H7 (cell line): Measurements from ENCODE around the gene CEP72. TPM values are rescaled to one million over a fixed set of nuclear protein-coding genes. Genes with fewer than 3 reads are reported as not detected.
"Not testable (repeated sequence)": the region's sequence is repeated elsewhere in the genome, so short reads cannot be mapped to it uniquely, and the experiment has no call there.

ENCODE experiments used
- DNase-seq: peaks from one replicate; pipeline ENCODE4 v3.0.0; 2012
- H3K27me3 ChIP-seq: 2 replicates; pipeline ENCODE4 v1.6.0; 2011; ENCODE audit warnings: mild to moderate bottlenecking, low read length; ENCODE audit not compliant: control insufficient read depth, insufficient read depth
- H3K36me3 ChIP-seq: replicated peaks from 2 replicates; pipeline ENCODE4 v1.5.1; 2011; ENCODE audit warnings: low read length; ENCODE audit not compliant: control insufficient read depth, insufficient read depth
- H3K4me3 ChIP-seq: 2 replicates; pipeline ENCODE4 v1.5.1; 2011; ENCODE audit warnings: low read depth, mild to moderate bottlenecking, control low read depth, low read length, moderate library complexity; ENCODE audit not compliant: insufficient read depth
- total RNA-seq: library from RNA; depleted of rRNA; stranded (reverse); fragments of >200 nt; shearing (Covaris generic); gene quantifications from 2 replicates; pipeline ENCODE4 v1.2.3, GENCODE V29; 2014

CEP72 gene
- total RNA-seq, 1 experiment from 2014 or later: 12.6 TPM

DNA sequence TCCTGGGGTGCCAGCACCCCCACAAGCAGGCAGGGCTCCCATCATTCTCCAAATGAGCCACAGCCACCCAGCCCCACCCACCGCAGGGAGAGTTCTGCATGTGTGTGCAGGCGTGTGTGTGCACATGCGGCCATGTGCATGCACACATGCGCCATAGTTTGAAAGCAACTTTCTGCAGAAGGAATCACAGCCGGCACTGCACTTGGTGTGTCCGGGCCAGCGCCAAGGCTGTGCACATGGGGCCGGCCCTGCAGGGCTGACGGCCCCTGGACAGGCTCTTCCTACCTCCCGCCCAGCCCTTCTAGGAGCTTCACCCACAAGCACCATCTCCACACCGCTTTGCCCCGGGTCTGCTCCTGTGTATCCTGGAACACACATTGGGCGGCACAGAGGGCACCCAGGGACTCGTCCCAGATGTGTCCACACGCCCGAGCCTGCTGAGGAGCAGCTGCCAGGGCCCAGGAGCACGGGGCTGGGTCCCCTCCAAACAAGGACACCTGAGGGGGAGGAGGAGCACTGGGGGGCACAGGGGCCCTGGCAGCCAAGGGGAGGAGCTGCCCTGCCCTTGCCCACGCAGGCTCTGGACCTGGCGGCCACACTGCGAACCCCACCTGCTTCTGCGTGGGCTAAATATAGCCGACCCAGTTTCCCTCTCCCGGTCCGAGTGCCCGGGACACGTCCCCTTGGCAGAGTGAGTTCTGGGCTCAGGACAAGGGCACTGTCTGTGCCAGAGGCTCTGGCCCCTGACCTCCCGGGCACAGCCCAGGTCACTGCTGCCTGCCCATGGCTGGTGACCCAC is 61.9 kb downstream of the CEP72 start:
- Histone ChIP-seq H3K4me3 (no peak overlapping the region), H3K27me3 (no peaks in the 10 kb centered on the region)
- DNase-seq: peak; percentile 72

DNA sequence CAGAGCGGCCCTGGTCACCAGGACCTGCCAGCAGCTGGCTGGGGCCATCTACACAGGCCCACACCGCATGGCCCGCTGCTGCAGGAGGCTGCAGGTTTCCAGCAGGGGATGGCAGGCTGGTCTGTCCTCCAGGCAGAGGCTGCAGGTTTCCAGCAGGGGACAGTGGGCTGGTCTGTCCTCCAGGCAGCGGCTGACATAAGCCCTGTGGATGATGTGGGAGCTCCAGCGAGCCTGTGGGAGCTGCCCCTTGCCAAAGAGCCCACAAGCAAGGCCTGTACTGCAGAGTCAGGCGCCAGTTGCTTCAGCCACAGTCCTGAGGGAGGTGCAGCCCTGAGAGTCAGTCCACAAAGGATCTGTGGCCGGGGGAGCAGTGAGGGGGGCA is 62.5 kb downstream of the CEP72 start:
- no peak overlapping the region for H3K4me3 ChIP-seq
- no peaks in the 10 kb centered on the region for H3K36me3 ChIP-seq
- no peaks in the 10 kb centered on the region for H3K27me3 ChIP-seq
- no peak for DNase-seq

More for the DNA sequence above, 61.9 kb downstream of the CEP72 start:
- no peaks in the 10 kb centered on the region for H3K36me3 ChIP-seq

DNA sequence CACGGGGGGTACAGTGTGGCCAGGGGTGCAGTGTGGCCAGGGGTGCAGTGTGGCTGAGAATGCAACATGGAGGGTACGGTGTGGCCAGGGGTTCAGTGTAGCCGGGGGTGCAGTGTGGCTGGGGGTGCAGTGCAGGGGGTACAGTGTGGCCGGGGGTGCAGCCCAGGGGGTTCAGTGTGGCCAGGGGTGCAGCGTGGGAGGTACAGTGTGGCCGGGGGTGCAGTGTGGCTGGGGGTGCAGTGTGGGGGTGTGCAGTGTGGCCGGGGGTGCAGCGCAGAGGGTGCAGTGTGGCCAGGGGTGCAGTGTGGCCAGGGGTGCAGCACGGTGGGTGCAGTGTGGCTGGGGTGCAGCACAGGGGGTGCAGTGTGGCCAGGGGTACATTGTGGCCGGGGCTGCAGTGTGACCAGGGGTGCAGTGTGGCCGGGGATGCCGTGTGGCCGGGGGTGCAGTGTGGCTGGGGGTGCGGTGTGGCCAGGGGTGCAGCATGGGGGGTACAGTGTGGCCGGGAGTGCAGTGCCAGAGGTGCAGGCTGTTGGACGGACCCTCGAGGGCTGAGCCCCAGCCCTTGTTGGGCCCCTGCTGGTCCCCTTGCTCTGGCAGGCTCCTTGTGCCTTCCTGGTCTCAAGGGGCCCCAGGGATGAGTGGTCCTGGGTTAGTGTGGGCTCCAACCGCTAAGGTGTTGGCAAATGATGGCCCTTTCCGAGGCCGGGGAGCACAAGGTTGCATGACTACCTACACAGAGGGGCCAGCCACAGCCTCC is 63.2 kb downstream of the CEP72 start:
- Histone ChIP-seq H3K4me3 (no peak overlapping the region), H3K27me3 (no peaks in the 10 kb centered on the region), H3K36me3 (no peaks in the 10 kb centered on the region)
- DNase-seq: no peak

DNA sequence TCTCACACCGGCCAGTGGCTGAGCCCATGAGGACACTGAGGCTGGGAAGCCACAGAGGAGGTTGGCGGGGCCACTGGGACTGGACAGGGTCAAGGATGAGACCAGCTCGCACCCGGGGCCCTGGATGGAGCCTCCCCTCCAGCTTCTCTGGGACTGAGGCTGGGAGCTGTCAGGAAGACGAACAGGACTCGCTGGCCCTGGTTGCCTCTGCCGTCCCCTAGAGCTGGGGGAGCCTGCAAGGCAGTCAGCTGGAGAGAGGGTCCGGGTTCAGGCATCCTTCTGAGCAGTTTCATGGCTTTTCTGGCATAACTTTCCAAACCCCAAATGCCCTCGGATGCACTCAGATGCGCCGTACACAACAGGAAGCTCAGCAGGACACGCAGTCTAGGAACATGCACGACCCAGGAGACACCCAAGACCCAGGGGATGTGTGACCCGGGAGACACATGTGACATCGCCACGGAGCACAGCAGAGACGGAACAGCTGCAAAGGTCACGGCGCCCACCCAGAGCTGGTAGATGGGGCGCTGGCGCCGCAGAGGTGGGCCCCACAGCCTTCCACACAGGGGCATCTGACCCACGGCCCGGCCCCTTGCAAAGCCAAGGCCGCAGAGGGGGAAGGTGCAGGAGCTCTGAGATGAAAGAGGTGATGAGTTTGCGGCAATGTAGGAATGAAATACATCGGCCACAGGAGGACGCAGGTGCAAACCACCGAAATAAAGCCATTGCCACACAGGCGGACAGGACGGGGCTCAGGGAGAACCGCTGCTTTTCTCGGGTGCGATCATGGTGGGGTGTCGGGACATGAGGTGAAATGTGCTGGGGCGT is 63.9 kb downstream of the CEP72 start:
- no peaks in the 10 kb centered on the region for H3K27me3 ChIP-seq
- no peaks in the 10 kb centered on the region for H3K36me3 ChIP-seq
- peak; percentile 74 for DNase-seq
- no peak overlapping the region for H3K4me3 ChIP-seq

DNA sequence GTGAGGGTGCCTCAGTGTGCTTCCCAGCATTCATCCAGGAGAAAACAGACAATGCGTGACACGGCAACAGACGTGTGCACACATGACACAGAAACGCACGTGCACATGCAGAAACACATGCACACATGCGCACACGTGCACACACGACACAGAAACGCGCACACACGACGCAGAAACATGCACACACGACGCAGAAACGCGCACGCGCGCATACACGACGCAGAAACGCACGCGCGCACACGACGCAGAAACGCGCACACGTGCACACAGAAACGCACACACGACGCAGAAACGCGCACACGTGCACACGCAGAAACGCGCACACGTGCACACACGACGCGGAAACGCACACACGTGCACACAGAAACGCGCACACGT is 64.5 kb downstream of the CEP72 start:
- Histone ChIP-seq H3K27me3 (no peaks in the 10 kb centered on the region), H3K36me3 (no peaks in the 10 kb centered on the region), H3K4me3 (no peak overlapping the region)
- DNase-seq: no peak

DNA sequence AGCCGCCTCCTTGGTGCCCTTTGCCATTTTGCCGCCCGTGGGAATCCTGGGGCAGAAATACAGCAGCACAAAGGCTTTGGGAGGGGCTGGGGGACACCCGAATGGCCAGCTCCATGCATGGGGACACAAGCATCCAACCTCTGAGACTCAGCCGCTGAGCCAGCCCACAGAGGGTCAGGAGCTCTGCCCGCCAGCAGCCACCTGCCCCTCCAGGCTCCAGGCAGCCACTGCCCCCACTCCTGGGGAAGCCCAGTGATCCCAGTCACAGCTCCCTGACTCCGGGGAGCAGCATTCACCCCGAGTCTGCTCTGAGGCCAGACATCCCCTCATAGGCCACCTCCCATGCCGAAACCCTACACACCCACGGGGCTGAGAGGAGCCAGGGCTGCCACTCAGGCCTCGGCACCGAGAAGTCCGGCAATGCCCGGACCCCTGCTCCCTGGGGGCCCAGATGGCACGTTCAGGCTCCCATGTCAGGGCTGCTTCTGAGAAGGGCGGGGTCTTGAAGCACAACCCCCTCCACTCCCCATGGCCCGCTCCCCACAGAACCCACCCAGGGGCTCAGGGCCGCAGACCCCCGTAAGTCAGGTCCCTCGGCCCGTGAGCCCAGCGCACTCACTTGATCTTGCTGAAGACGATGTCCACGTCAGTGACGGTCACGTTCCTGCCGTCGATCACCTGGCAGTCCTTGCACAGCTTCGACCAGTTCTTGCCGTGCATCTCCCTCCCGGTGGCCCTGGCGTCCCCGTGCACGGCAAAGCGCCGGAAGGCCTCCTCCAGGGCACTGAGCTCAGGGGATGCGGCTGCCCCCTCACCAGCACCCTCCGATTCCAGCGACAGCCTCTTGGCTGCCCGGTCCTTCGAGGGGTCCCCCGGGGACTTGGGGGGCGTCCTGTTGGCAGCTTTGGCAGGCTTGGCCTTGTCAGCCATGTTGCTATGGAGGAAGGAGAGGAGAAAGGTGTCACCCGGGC is 65.3 kb downstream of the CEP72 start:
- no peaks in the 10 kb centered on the region for H3K27me3 ChIP-seq
- H3K4me3 ChIP-seq: no peak overlapping the region
- no peaks in the 10 kb centered on the region for H3K36me3 ChIP-seq
- peak; percentile 67 for DNase-seq

DNA sequence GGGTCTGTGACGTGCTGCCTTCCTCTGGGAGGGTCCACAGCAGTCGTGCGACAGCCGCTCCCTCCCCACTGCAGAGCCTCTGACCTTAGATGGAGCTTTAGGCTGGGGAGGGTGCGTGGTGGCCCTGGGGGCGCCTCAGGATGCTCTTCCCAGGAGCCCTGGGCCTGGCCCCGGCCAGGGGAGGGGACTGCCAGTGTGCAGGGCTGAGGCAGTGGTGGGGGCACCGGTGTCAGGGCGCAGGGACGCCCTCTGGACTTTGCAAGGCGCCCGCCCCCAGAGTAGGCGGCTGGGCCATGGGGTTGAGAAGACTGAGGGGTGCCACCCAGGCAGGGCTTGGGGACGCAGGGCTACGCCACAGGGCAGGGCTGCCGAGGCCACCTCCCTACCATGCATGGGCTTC is 66.4 kb downstream of the CEP72 start:
- not testable (repeated sequence) for H3K36me3 ChIP-seq, H3K4me3 ChIP-seq, H3K27me3 ChIP-seq
- peak; percentile 61 for DNase-seq

DNA sequence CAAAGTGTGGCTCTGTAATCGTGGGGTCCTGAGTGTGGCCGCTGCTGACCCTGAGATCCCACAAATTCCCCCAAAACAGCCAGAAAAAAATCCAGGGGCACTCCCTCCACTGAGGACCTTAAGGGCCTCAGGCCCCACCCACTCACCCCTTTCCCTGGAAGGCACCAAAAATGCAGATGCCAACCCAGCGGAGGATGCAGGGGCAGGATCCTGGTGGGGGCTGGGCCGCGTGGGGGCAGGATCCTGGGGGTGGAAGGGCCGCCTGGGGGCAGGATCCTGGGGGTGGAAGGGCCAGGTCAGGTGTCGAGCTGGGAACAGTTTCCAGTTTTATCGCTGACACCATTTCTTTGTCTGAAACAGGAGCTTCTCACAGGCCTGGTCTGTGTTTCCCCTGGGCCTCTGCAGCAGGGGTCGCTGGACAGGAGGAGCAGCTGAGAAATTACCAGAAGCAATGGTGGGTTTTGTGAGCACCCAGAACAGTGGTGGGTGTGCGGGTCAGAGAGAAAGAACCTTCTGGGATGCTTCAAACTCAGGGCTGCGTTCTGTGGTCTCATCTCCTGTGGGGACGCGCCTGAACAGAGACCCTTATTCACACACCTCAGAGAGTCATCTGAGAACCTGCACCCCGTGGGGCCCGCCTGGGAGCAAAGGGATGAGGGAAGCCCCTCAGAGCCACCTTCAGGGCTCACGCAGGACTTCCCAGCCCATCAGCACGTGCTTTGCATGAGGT is 67.2 kb downstream of the CEP72 start:
- DNase-seq: peak; percentile 46
- not testable (repeated sequence) for H3K36me3 ChIP-seq, H3K4me3 ChIP-seq, H3K27me3 ChIP-seq

DNA sequence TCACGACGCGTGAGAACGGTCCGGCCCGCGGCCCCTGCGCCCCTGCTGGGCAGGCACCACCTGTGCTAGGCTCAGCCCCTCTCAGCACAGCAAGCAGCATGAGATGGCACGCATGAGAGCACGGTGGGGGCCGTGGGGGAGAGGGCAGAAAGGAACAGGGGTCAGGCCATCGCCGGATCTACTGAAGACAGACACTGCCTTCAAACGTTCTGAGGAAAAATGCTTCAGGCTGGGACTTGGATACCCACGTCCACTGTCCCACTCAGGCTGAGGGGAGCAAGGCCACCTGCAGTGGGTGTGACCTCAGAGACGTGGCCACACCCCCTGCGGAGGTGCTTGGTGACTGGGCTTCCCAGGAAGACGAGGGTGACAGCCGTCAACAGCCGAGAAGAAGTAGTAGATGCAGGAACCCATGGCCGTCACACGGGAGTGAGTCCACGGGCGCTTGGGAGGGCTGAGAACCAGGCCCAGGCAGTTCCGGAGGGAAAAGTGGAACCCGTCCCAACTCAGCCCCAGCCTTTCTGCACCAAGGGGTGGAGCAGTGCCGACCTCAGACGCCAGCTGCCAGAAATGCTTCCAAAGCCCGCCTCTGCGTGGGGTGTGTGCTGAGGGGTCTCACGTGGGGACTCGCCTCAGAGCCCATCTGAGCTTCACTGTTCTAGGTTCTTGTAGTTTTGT is 68.1 kb downstream of the CEP72 start:
- H3K4me3 ChIP-seq, H3K27me3 ChIP-seq, H3K36me3 ChIP-seq, DNase-seq: not testable (repeated sequence)

DNA sequence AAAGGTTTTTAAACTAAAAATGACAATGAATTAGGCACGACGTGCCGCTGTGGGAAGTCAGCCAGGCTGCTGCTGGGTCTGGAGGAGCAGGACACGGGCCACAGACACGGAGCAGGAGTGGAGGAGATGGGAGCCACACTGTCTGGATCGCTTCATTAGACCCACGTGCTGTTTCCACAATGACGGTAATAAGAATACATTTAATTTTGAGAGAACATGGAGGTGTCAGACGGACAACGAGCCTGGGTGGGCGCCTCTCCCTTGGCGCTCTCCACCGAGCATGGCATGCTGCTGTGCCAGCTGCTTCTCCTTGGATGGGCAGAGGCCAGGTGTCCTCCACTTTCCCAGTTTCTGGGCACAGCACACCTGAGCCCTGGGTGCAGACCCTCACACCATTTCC is 68.7 kb downstream of the CEP72 start:
- DNase-seq: peak; percentile 14

DNA sequence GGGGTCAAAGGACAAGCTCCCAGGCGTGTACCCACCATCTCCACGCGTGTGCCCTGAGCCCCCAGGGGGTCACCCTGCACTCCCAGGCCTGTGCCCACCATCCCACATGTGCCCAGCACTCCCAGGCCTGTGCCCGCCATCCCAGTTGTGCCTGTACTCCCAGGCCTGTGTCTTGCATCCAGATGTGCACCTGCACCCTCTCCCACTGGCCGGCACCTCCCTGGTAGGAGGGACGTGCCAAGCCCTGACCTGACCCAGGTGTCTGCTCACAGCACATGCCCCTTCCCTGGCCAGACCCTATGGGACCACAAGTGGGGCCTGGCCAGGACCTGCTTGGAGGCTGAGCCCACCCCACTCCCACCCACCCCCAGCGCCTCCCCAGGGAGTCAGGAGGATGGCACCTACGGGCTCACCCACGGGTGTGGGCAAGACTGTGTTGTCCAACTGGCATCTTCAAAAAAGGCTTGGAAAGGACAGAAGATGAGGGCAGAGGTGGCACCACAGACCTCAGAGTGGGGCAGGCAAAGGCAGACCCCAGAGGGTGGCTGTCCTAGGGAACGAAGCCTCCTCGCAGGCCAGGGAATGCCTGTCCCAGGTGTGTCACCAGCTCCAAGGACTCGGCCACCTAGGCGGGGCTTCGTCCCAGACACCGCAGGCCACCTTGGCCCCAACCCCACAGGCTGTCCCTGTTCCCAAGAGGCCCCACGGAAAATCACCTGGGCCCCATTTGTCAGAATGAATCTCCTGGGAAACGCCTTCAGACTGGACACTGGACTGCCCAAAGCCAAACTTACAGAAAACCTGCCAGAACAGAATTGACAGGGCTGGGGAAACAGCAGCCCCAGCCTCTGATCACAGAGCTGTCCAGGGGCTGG is 69.4 kb downstream of the CEP72 start:
- not testable (repeated sequence) for H3K4me3 ChIP-seq, H3K36me3 ChIP-seq, H3K27me3 ChIP-seq
- peak; percentile 41 for DNase-seq

More for the DNA sequence above, 68.7 kb downstream of the CEP72 start:
- not testable (repeated sequence) for H3K27me3 ChIP-seq, H3K4me3 ChIP-seq, H3K36me3 ChIP-seq

DNA sequence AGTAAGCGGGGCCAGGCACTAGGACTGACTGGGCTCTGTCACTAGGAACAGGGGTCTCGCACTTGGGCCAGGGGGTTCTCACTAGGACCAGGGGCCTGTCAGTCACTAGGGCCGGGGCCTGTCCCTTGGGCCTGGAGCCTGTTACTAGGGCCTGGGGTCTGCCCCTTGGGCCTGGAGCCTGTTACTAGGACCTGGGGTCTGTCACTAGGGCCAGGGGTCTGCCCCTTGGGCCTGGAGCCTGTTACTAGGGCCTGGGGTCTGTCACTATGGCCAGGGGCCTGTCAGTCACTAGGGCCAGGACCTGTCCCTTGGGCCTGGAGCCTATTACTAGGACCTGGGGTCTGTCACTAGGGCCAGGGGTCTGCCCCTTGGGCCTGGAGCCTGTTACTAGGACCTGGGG is 70.1 kb downstream of the CEP72 start:
- DNase-seq, H3K4me3 ChIP-seq, H3K36me3 ChIP-seq, H3K27me3 ChIP-seq: not testable (repeated sequence)
